ELF-1 (cell line): Measurements from ENCODE around the gene SERINC3.
"Not testable (repeated sequence)": the region's sequence is repeated elsewhere in the genome, so short reads cannot be mapped to it uniquely, and the experiment has no call there.

Experiments
- DNase-seq: peaks from one replicate; pipeline ENCODE4 v3.0.0-alpha.2; 2016; ENCODE audit warnings: low read depth, low spot score

SERINC3 gene

DNA sequence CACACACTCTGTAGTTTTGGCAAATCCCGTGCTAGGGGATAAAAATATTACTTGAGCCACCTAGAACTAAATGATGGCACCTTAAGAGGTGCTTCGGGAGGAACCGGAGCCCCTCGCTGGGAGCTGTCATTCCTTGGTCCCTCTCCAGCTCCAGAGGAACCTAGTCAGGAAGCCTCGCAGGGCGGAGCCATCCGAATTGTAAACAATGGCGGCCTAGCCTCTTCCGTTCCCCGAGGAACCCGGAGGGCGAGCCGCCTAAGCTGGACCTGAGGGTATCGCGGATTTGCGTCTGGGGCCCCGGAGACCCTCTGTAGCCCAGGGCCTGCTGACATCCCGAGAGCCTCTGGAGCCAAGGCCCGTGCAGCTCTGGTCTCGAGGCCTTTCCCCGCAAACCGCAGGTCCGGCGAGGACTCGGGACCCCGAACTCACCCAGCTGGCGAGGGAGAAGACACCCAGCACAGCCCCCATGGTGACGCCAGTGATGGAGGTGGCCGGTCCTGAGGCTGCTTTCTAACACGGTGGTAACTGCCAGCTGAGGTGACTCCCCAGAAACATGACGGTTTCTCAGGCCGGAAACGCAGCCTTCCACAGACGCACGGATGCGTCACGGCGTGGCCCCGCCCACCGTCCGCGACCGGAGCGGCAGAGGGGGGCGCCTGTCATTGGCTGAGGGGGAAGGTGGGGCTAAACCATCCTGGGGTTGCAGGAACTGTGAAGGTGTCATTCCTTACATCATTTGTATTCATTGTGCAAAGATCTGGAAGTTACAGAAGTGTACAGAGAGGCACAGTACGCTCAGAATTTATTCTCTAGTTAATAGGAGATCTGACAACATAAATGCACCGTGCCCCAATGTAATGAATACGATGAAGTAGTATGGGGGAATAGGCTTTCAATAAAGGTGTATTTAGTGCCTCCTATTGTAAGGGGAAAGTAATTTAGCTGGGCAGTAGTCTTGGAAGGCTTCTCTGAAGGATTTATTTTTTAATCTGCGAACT, at the start of gene SERINC3:
Gene SERINC3, minus strand, starts transcription at position 587 of the 998 bp plus-strand sequence. Its CDS starts 119 bp downstream, at position 468.
- DNase-seq = peak; percentile 93

DNA sequence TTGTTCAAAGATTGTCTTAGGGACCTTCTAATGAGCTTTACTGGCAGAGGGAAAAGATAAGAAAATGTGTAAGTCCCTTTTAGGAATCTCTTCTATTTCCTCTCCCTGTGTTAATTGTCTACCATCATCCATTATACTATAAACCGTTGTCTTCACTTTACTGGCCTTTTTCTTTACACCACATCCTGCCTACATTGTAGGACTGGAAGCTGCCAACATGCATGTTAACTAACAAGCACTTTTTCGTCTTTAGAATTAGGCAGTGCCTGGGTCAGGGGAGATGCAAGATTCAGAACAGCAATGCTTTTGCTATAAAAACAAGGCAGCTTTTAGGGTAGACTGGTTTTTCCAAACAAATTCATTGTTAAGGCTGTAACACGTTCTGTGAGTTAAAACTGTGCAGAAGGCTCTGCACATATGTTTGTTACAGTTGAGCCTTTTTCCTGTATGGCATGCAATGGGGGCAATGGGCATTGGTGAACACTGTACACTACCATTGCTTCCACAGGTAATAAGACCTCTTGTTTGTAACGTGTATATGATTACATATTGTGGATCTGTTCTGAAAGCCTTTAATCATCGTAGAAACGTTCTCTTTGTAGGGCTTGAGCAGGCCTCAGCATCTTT, 49.6 kb upstream of the SERINC3 start:
- DNase-seq = no peak

DNA sequence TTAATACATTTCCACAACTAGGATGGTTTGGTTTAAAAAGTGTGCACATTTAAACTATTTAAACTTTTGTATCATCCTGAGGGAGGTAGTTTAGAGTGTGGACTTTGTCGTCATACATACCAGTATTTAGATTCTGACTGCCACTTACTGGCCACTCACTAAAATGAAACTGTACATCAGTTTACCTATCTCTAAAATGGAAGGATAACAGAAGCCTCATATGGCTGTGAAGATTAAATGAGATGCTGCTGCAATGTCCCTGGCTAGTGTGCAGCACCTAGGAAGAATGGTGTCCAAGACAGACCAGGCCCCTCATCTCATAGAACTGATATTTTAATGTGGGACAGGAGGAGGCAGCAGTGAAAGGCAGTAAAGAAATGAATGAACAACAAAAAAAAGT, 48.5 kb upstream of the SERINC3 start:
- no peak for DNase-seq

DNA sequence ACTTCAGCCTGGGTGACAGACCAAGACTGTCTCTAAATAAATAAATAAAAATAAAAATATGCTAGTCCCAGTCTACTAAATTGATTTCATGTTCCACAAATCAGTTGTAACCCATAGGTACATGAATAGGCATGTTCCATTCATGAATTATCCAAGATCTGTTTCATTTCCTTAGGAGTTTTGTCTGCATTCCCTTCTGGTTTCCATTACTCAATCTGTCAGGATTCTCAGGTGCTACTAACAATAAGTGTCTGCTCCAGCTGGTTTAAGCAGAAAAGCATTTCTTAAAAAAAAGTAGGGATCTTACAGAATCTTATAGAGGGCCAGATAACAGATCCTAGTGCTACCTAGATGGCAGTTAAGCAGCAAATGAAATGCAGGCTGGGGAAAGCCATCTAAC, 44.9 kb upstream of the SERINC3 start:
- DNase-seq = no peak

DNA sequence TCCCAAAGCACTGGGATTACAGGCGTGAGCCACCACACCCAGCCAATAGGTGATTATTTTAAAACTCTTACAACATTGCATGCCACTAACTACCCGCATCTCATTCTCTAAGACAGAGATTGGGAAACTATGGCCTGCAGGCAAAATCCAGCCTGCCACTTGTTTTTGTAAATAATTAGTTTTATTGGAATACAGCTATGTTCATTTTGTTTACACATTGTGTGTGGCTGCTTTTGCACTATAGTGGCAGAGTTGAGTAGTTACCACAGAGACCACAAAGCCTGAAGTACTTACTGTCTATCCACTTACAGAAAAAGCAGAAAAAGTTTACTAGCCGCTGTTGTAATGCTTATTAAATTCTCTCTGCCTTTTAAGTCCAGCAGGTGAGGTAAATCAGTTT, 44.1 kb upstream of the SERINC3 start:
- DNase-seq = no peak

DNA sequence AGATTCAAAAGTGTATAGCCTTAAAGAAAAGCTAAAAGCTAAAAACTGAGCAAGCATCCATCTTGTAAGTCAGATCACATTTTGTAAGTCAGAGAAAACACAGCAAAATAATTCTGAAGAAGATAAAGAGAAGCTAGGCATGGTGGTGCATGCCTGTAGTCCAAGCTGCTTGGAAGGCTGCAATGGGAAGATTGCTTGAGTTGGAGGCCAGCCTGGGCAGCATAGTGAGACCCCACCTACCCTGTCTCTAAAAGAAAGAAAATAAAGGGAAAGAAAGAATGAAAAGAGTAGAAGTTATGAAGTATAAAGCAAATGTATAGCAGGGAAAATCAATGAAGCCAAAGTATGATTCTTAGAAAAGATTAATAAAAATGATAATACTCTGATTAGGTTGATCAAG, 40.0 kb upstream of the SERINC3 start:
- DNase-seq = no peak

DNA sequence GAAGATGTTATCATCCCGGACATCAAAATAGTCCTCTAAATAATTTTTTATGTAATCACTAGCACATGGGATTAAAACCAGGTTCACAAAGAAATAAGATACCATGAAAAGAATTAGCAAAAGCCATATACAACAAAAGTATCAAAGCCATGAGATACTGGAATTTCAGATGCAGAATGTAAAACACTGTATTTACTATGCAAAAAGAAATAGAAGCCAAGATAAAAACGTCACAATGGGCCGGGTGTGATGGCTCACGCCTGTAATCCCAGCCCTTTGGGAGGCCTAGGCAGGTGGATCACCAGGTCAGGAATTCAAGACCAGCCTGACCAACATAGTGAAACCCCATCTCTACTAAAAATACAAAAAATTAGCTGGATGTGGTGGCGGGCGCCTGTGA, 38.9 kb upstream of the SERINC3 start:
- DNase-seq = not testable (repeated sequence)

DNA sequence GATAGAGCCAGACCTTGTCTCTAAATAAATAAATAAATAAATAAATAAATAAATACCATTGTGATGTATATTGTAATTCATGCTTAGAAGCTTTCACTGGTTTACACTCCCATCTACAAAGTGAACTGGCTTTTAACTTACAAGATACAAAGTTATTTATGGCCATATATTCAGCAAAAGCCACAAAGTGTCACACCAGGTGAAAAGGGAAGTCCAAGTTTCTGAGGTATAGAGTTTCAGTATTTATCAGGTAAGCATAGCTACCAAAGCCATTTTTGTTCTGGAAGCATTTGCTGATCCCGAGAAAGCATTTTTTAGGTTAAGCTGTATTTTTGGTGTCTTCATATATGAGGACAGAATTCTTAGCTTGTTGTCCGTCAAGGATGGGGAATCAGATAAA, 38.4 kb upstream of the SERINC3 start:
- DNase-seq = no peak

DNA sequence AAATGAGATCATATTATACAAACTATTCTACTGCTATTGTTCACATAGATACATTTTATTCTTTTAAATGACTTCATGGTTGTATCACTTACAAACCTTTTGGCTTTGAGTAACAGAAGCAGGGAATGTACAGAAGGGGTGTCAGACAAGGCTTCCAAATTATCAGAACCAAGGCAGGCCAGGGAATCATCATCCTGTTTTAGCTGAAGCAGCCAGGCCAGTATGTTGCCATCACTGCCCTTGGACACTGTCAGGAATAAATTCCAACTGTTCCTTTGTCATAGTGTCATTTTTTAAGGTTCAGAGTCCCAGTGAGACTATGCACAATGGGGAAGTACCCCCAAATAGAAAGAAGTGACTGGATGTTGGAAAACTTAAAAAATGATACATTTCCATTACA, 37.4 kb upstream of the SERINC3 start:
- no peak for DNase-seq

DNA sequence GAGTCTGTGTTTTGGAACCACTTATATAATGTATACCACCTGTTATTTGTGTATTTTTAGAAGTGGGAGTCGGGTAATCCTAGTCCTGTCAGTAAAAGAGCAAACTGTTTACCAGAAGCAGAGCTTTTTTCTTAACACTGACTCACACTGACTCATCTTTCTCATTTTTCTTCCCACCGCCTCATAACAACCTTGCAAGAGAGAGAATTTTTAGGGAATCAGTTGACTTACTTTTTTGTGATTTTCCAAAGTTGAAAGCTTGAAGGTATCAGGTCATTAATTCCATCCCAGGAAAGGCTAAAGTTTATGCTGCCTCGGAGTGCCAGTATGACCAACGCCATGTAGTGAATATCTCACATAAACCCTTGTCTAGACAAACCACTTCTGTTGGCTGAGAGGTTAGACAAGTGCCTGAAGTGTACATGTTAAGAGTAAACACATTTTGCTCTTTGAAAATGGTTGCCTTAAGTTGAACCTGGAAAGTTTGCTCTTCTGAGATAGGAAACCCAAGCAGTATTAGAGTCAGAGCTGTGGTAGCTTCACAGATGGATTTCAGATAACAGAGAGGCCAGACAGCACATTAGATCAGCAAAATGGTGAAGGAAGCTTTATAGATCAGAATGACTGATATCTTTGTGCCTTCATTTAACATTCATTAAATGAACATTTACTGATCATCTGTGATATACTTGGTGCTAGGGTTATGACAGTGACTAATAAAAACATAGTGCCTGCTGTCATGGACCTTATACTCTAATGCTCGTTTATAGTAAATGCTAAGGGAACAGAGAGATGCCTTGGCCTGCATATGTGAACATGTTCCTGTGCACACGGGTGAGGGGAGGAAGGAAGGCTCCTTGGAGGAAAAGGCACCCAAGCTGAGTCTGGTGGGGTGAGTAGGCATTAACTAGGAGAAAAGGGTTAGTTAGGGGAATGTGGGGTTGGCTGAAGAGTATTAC, 31.4 kb upstream of the SERINC3 start:
- no peak for DNase-seq

DNA sequence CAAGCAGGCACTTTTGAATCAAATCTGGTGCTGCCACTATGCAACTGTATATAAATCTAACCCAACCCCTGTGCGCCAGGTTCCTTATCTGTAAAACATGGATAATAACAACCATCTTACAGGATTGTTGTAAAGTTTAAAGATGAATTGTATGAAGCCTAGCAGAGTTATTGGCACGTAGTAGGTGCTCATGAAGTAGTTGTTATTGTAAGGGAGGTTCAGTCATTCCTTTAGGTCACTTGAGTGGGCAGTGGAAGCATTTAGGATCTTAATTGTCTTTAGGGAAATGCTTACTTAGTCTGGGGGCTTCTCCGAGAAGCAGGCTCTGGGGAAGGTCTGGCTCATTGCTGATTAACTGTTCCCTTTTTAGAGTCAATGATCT, 30.7 kb upstream of the SERINC3 start:
- no peak for DNase-seq

DNA sequence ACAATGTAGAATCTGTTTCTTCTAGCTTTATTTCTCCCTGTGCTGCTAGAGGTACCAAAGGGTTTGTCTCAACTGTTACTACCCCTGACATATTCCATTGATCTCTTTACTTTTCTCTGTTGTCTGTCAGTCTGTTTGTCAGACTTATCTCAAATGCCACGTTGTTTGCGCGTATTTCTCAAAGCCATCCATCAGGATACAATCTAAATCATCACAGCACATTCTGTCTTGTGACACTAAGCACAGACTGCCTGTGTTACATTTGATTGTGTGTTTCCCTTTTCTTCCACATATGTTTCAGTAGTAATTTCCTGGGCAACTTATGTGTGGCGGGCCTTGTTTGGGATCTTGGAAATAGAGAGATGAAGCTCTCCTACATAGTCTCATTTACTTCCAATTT, 30.2 kb upstream of the SERINC3 start:
- no peak for DNase-seq

DNA sequence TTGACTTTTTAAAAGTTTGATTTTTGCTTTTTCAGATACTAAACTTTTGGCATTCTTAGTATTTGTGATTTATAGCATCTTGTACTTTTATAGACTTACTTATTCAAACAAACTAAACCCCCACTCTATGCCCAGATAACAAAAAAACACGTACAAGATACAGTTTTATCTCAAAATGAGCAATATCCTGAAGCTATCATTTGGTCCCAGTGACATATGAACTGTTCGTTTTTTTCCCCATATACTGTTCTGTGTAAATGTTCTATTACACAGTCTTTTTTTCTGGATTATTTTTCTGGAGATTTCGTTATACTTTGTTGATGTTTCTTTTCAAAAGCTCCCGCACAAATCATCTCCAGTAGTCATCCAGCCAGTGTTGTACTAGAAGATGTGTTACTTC, 27.3 kb upstream of the SERINC3 start:
- no peak for DNase-seq

DNA sequence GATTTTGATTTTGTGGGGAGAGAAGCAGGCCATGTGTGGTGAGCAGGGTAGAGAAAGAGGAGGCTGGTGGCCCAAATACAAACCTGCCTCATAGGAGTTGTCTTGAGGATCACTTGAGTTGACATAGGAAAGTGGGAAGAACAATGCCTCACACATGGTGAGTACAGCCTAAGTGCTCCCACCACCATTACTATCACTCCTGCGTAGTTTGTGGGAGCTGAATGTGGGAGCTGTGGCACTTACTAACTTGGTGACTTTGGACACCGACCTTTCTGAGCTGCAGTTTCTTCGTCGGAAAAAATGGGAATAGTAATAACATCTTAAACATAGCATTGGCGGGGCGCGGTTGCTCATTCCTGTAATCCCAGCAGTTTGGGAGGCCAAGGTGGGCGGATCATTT, 25.5 kb upstream of the SERINC3 start:
- DNase-seq = no peak

DNA sequence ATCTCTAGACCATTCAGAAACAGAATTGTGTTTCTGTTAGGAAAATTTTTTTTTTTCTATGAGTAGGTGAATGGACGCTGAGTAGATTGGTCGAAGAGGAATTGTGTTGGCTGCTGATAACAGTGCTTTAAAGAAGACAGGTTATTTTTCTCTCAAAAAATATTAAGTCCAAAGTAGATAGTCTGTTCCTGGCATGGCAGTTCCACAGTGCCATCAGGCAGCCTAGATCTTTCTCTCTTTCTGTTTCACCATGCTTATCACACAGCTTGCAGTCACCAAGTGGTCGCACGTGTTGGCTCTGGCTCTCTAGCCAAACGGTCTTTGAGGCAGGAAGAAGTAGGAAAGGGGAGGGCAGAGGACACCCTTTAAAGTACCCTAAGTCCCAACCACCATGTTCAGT, 22.4 kb upstream of the SERINC3 start:
- no peak for DNase-seq

DNA sequence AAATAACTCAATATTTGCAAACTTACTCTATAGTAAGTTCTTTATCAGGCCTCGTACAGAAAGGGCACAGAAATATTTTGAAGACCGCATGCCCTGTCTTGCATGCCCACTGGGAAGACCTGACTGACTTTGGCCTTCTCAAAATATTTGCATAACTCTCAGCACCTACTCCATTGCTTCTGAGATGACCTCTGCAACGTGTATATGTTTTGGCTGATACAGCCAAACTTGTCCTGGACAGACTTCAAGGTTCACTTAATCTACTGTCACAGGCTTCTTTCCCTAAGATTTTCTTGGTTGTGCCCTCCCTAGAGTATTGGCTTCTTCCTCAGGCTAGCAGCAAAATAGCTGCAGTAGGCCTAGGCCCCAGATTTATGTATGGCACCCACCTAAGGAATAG, 21.5 kb upstream of the SERINC3 start:
- no peak for DNase-seq

DNA sequence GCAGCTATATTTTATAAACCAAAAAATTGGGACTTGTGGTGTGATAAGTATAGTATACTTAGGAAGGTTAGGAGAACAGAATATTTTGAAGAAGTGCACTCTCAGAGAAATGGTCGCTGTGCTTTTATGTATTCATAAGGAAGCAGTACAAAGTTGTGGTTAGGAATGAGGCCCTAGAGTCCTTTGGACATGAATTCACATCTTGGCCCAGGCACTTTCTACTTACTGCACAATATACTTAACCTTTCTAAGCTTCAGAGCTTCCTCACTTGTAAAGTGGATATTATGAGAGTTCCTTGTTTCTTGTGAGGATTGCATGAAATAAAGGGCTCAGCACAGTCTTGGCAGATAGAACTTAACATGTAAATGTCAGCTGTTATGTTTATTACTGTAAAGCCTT, 21.0 kb upstream of the SERINC3 start:
- no peak for DNase-seq

DNA sequence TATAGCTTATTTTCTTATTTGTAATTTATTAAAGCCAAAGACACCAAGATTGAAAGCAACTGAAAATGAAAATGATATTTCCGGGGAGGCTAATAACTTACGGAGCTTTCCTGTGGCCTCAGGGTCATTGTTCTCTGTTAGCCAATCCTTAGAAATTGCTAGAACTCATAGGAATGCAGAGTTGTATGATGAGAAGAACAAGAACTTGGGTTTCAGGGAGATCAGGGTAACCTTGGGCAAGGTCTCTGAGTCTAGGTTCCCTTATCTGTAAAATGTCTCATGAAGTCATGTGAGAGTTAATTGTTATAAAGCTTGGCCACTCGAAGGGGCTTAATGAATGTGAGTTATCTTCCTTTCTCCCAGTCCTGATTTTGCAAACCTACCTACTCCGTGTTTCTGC, 20.1 kb upstream of the SERINC3 start:
- DNase-seq = no peak

DNA sequence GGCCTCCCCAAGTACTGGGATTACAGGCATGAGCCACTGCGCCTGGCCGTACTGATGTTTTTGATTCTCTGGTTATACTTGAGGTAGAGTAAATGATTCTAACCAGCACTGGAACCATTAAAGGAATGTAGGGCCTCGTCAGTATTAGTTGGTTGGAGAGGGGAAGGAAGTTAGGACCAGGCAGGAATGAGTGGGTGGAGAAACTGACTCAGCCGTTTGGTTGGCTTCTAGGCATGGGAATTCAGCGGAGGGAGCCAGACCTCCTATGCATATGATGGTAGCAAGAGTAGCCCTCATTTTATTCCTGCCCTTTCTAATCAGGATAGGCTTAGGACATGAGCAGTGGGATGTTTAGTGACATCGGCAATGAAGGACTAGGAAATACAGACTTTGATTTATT, 19.0 kb upstream of the SERINC3 start:
- DNase-seq = peak; percentile 49

DNA sequence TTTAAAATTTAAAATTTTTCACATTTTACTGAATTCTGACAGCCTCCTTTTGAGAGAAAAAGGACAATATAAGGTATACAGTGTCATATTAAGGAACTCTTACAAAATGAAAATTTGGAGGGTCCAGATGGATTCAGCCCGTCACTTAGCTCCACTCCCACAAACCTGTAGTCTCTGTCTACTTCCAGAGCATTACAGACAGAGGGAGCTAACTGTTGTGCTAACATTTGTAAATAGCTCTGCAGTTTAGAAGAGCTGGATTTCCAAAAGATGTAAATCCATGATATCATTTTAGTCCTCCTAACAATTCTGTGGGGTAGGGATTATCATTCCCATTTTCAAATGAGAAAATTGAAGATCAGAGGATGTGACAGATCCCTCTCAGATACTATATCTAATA, 16.1 kb upstream of the SERINC3 start:
- DNase-seq = no peak

DNA sequence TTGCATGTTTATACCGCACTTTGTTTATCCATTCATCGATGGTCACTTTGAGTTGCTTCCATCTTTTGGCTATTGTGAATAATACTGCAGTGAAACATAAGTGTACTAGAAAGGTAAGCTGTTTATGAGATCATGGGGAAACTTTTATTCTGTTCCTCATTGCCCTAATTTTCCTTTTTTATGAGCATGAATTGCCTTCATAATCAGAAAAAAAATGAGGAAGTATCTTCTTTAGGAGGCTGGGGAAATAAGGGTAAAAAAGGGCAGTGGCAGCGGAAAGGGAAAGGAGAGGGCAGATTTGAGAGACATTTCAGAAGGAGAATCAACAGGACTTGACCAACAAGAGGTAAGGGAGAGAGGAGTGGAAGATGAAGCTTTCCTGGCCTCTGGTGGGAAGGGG, 14.3 kb upstream of the SERINC3 start:
- no peak for DNase-seq

DNA sequence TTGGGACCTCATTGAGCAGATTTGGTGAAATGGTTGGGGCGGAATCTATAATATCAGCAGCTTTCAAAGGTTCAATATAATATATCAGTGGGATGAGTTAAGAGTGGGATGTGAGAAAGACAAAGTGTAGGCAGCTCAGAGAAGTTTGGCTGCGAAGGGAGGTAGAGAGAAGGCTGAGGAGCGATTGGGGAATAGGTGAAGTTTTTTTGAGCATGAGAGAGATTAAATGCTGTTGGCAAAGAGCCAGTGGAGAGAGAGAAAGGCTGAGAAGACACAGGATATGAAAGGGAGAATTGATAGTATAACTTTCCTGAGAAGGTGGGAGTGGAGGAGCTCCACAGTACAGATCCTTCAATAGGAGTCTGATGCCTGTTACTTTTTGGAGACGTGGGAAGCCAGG, 12.1 kb upstream of the SERINC3 start:
- no peak for DNase-seq
